GM21423 (cell line): ENCODE measurements around the gene SORL1.

Experiments
- ATAC-seq: cut with Tn5 transposase; IDR thresholded peaks from one replicate; pipeline ENCODE4 v1.9.1; 2021; ENCODE audit warnings: mild to moderate bottlenecking, moderate library complexity; ENCODE audit not compliant: unreplicated experiment

Gene SORL1

DNA sequence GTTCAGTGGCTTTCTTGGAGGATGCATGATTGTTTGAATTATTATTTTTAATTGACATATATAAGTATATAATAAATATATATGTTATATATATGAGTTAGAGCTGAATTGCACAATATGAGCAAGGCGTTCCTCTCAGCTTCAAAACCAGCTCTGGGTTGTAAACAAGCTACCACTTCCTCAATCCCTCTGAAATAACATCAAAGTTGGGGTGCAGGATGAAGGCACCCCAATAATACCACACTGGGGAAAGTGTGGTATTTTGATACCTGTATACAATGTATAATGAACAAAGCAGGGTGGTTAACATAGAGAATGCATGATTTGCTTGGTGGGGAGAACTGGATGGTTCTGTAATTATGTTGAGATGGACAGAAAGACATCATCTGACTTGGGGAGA is 1.7 kb upstream of the SORL1 start:
- ATAC-seq, result no peak

DNA sequence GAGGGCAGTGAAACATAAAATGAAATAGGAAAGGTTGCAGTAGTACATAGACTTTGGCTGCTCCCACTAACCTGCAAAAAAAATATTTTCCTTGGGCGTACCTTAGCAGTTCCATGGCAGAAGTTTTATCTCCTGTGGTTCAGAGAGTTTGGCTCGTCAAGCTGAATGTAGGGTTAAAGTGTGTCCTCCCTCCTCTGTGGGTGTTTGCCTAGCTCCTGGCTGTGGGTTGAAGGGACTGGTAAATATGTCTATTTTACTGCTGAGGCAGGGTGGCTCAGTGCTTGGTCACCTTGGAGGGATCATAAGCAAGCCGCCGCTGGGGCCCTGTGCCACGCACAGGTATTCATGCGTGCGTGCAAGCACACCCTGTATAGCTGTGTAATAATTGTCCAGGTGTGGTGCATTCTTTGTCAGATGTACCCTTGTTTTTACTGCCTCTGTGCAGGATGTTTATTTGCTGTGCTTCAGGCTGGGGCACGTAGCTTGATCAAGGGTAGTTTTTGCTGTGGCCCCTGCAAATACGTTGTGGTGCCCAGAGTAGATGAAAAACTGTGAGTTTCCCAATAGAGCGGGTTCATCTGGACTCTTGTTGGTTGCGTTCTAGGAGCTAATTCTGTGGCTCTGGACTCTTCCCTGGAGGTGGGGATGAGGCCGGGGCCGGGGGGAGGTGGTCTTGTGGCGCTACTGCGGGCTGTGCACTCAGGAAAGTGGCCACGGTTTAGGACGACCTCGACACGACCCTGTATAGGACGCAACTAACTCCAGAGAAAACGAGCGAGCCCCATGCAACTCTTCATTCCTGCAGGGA is 732 bp upstream of the SORL1 start:
- no peak for ATAC-seq

DNA sequence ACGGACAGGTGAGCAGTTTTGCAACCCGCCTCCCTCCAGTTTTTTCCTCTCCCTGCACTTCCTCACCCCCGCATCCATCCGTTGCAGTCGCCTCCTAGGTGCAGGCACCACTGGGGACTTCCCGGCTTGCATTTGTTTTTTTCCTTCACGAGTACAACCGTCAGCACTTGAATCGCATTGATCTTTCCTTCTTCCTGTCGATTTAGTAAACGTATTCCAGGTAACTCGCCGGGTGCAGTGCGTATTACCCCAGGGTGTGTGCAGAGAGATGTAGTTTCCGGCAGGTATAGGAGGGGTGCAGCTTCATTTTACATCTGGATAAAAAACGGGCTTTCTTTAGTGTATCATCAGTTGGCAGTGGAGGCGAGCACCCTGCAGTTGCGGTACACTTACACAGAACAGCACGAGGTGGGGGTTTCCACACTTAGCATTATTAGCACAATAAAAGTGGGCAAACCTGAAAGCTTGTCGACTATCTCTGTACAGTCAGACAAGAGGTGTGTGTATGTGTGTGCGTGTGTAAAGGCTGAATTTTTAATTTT is 566 bp downstream of the SORL1 start, which contains the start of gene SORL1-AS1:
Gene SORL1-AS1, minus strand, starts transcription at position 359 of the 542 bp plus-strand sequence.
- ATAC-seq, result peak; percentile 10

DNA sequence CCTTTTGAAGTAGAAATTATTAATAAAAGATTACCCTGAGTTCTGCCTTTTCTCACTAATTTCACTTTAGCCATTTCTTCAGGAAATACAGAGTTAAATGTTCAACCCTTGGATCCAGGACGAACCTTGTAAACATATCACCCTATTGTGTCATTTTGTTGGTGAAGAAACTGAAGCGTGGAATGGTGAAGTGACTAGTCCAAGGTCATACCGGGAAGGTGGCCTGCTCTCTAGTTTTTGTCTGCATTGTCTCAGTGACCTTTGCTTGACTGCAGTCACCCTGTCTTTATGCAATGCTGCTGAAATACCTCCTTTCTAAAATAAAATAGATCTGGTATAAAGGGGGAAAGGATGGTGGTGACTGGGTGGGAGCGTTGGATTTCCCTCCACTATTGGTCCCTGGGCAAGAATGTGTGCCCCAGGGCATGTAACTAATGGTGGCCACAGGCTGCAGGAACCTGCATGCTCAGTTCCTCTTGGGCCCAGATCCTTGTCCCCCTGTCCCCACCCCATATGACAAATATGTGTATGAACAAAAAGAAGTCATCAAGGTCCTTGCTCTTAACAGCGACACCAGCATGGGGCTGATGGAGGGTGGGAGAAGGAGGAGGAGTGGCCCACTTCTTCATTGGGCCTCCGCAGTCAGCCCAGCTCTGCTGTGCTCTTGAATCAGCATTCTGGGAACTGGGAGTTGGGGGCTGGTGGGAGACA is 1.6 kb downstream of the SORL1 start:
- no peak for ATAC-seq

DNA sequence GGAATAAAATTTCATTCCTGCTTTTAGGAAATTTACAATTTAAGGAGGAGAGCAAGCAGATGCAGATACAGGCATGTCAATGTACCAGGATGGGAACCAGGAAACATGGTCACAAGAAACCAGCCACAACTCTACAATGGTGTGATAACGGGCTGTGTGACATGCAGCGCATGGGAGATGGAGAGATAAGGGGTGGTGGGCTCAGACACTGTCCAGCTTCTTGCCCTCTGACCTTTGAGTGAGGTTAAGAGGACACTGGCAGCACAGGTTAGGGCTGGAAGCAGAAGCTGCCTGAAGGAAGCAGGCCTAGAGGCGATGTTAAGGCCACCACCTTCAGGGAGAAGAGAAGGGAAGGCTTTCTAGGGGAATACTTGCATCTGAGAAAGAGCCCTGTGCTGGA is 3.0 kb downstream of the SORL1 start:
- no peak for ATAC-seq

DNA sequence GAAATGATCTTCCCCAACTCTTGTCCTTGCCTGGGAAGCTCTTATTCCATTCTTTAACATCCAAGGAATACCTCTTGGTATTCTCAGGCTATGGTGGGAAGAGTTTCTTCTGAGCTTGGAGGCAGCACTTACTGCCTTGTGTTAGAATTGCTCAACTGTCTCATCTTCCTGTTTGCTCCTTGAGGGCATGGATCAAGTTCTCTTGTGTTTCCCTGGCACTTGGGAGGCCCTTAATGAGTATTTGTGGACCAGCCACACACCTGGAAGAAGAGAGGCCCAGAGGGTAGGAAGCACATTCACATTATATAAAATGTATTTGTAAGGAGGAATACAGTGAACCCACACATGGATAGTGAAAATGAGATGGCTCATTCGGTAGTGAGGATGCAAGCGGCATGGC is 4.0 kb downstream of the SORL1 start:
- ATAC-seq, result no peak

GRCh38 chr11:121456816-121457431 is 4.8 kb downstream of the SORL1 start:
- ATAC-seq, result no peak

GRCh38 chr11:121458551-121458950 is 6.4 kb downstream of the SORL1 start:
- ATAC-seq, result no peak

- no peak for ATAC-seq
These were observed 7.4 kb downstream of the SORL1 start for GRCh38 chr11:121459413-121460017.

DNA sequence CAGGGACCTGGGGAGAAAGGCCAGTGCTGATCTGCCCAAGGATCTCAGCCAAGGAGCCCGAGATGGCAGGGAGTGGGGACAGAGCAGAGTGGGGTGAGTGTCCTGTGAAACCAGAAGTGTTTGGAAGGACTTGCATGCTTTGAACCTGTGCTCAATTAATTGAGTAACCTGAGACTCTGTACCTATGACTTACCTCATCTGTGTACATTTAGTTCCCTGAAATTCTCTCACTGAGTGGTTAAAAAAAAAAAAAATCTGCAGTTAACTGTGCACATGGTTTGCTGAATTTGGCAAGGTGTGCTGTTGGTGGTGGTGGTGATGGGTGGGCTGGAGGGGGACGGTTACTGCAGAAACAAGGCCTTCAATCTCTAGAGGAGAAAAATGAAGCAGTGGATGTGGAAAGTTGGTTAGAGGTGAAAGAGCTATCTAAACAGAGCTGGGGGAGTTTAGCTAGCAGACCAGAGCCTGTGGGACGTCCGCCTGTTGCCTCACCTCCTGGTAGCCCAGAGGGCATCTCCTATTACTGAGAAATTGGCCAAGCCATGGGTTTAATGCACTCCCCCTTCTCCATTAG is 8.9 kb downstream of the SORL1 start:
- no peak for ATAC-seq

DNA sequence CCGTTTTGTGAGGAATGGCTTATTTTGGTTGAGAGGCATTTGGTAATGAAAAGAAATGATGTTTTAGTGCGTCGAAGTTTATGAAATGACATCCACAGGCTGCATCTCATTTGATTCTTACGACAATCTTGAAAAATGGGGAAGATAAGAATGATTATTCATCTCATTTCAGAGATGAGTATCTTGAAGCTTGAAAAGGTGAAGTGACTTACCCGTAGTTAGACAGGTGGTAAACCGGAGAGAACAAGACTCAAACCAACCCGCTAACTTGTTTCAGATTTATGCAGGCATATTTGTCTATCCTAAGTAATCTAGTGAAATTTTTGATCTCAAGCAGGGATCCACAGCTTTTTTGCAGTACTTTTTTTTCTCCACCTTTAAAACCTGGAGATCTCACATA is 9.7 kb downstream of the SORL1 start:
- no peak for ATAC-seq

DNA sequence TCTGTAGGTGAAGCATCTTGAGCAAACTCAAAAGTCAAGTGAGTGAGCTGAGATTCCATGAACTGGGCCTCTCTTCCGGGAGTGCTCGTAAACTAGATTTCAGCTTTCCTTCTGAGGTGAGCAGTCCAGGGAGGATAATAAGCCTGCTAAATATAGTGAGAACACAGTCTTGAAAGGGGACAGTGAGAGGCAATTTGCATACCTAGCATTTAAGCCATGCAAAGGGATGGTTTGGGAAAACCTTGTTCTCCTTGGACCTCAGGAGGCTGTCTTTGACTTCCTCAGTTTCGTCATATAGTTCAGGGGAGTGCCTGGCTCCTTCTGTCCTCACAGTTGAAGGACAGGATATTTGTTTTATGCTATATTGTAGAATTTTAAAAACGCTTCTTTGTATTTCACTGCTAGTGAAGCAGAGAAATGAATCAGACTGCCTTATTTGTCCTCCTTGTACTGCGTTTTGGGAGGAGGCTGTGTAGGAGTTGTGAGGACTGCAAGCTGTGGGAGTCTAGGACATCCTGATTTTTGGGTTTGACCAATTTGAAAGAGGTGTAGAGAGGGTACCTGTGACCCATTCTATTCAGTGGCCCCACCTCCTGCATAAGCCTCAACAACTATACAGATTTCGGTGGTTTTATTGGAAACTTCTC is 11.7 kb downstream of the SORL1 start:
- ATAC-seq, result no peak

DNA sequence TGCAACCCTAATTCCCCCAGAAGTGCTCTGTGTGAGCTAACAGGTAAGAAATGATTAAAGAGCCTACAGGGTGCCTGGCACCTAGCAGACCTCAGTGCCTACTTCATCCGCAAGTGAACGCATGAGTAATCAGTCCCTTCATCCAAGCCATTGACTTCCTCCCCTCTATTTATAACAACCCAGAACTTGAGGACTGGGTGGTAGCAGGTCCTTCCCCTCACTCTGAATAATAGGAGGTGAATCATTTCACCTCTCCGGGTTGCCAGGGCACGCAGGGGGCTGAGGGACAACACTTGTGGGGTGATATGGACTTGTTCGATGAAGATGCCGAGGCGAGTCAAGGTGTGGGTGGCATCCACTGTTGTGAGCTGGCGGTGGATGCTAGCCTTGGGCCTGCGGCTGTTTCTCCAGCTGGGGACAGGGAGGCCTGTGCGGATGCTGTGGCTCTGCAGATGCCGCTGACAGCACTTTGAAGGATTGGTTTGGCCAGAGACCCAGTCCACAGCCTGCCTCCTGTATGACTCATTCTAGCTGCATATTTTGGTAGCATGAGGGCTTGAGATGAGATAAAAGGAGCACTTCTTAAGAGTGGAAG is 12.3 kb downstream of the SORL1 start:
- peak; percentile 50 for ATAC-seq

GRCh38 chr11:121465709-121466062 is 13.6 kb downstream of the SORL1 start:
- no peak for ATAC-seq

DNA sequence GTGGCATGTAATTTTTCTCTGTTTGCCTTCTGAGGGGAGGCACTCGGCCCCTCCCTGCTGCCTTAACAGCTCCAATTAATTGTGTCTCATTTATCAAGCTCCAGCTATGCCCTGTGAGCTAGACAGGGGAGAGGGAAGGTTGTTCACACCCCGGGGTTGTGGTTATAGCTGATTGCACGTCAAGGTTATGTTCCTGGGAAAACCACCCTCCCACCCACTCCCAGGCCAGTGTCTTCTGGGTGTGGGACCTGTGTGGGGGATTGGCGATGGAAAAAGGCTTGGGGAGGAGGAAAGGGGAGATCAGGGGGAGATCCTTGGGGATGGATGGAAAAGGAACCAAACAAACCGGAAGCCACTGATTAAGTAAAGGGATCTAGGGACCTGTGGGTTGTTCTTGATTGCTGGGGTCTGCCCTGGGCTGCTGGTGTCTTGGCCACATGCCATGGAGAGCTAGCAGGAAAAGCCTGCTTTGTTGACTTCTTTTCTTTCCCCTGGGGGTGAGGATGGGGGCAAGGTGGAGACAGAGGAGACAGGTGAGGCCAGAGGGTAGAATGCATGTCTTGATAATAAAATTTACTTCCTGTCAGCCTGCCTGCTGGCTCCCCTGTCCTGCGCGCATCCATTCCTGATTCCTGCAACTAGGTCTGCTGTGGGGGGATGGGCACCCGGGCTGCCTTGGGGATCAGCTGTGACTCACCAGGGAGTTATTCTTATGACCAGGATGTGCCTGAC is 14.1 kb downstream of the SORL1 start:
- no peak for ATAC-seq

GRCh38 chr11:121467471-121467870 is 15.4 kb downstream of the SORL1 start:
- ATAC-seq, result no peak

- peak; percentile 55 for ATAC-seq
These were observed 15.9 kb downstream of the SORL1 start for GRCh38 chr11:121467965-121468364.

- no peak for ATAC-seq
These were observed 17.8 kb downstream of the SORL1 start for GRCh38 chr11:121469910-121470309.

DNA sequence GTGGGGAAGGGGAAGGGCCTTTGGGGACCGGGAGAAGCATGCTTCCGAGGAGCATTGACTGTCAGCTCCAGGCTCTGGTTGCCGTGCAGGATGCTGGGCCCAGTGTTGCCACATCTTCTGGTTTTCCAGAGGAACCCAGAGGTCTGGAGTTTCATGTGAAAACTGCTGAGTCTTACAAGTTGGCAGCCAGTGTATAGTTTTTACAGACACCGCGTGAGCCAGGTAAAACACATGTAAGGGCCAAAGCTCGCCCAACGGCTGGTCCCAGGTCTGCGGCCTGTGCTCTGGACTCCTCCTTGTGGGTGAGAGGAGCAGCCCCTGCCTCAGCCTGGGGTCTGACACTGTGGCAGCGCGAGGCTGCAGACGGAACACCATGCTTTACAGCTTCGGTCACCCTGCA is 19.1 kb downstream of the SORL1 start:
- no peak for ATAC-seq
